HEK293 (cell line): ENCODE data around the gene ABHD12B.
"Not testable (repeated sequence)": the region's sequence is repeated elsewhere in the genome, so short reads cannot be mapped to it uniquely, and the experiment has no call there.

Source experiments
- REST ChIP-seq: fragments of 450-650 bp; formaldehyde crosslinking; IDR thresholded peaks from 2 replicates; pipeline ENCODE4 v1.5.1; 2016; ENCODE audit warnings: missing biosample characterization, missing genetic modification characterization
- ZNF223 ChIP-seq: fragments of 450-650 bp; formaldehyde crosslinking; IDR thresholded peaks from 2 replicates; pipeline ENCODE4 v1.5.1; 2016; ENCODE audit warnings: missing biosample characterization, missing genetic modification characterization
- ZNF239 ChIP-seq: fragments of 450-650 bp; formaldehyde crosslinking; IDR thresholded peaks from 2 replicates; pipeline ENCODE4 v1.5.1; 2016; ENCODE audit warnings: missing biosample characterization, missing genetic modification characterization

GRCh38 chr14:50897005-50897404, 25.2 kb downstream of the ABHD12B start:
- TF ChIP-seq REST (tag by site-specific recombination); ZNF239 (tag by site-specific recombination); ZNF223: not testable (repeated sequence)
